ENCODE data around the gene ZKSCAN5.

GRCh38 chr7:99499721-99500636 lies 4.5 kb upstream of the ZKSCAN5 start, which contains the start of gene ZNF394:
- TF ChIP-seq, protein P1, sequence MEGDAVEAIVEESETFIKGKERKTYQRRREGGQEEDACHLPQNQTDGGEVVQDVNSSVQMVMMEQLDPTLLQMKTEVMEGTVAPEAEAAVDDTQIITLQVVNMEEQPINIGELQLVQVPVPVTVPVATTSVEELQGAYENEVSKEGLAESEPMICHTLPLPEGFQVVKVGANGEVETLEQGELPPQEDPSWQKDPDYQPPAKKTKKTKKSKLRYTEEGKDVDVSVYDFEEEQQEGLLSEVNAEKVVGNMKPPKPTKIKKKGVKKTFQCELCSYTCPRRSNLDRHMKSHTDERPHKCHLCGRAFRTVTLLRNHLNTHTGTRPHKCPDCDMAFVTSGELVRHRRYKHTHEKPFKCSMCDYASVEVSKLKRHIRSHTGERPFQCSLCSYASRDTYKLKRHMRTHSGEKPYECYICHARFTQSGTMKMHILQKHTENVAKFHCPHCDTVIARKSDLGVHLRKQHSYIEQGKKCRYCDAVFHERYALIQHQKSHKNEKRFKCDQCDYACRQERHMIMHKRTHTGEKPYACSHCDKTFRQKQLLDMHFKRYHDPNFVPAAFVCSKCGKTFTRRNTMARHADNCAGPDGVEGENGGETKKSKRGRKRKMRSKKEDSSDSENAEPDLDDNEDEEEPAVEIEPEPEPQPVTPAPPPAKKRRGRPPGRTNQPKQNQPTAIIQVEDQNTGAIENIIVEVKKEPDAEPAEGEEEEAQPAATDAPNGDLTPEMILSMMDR (conservative IDR thresholded peaks at IDR 0.05; ENCODE audit: low read length): no peak
- TF ChIP-seq EZH2phosphoT487 (IDR thresholded peaks at IDR 0.05; ENCODE audit: borderline replicate concordance): no peak
